Mesendoderm (in vitro differentiated cells): ENCODE results near the gene FAM83E.

ENCODE experiments used
- DNase-seq: peaks from one replicate; pipeline ENCODE4 v3.0.0; 2013
- H2AK5ac ChIP-seq: 2 replicates; pipeline ENCODE4 v1.6.1; 2013; ENCODE audit warnings: low read length, inconsistent platforms
- H2BK120ac ChIP-seq: 2 replicates; pipeline ENCODE4 v1.6.1; 2013; ENCODE audit warnings: low read depth, mild to moderate bottlenecking, low read length, moderate library complexity, mixed read lengths
- H2BK15ac ChIP-seq: replicated peaks from 2 replicates; pipeline ENCODE4 v1.6.1; 2013; ENCODE audit warnings: low read depth, mild to moderate bottlenecking, moderate library complexity
- H2BK5ac ChIP-seq: 2 replicates; pipeline ENCODE4 v1.6.1; 2013; ENCODE audit warnings: low read length, inconsistent platforms
- H3K18ac ChIP-seq: 2 replicates; pipeline ENCODE4 v1.6.1; 2013; ENCODE audit warnings: mild to moderate bottlenecking, low read length, mixed read lengths
- H3K23ac ChIP-seq: one replicate; pipeline ENCODE4 v1.6.1; 2013; ENCODE audit warnings: low read length
- H3K27ac ChIP-seq: 2 replicates; pipeline ENCODE4 v1.5.1; 2013; ENCODE audit warnings: low read depth, mild to moderate bottlenecking, inconsistent platforms, low read length, moderate library complexity
- H3K27me3 ChIP-seq: 2 replicates; pipeline ENCODE4 v1.6.1; 2013; ENCODE audit warnings: low read length, control low read depth, mild to moderate bottlenecking, inconsistent platforms; ENCODE audit not compliant: insufficient read depth, poor library complexity
- H3K36me3 ChIP-seq: 2 replicates; pipeline ENCODE4 v1.6.1; 2013; ENCODE audit warnings: low read length, inconsistent platforms; ENCODE audit not compliant: control insufficient read depth, insufficient read depth
- H3K4ac ChIP-seq: one replicate; pipeline ENCODE4 v1.6.1; 2013; ENCODE audit warnings: low read depth, mild to moderate bottlenecking, low read length, moderate library complexity
- H3K4me1 ChIP-seq: 2 replicates; pipeline ENCODE4 v1.6.1; 2013; ENCODE audit warnings: low read depth, low read length, inconsistent platforms; ENCODE audit not compliant: control insufficient read depth
- H3K4me2 ChIP-seq: 2 replicates; pipeline ENCODE4 v1.6.1; 2013; ENCODE audit warnings: low read length
- H3K4me3 ChIP-seq: 2 replicates; pipeline ENCODE4 v1.5.1; 2013; ENCODE audit warnings: mild to moderate bottlenecking, low read length
- H3K56ac ChIP-seq: one replicate; pipeline ENCODE4 v1.6.1; 2013; ENCODE audit warnings: low read length
- H3K79me1 ChIP-seq: 2 replicates; pipeline ENCODE4 v1.6.1; 2013; ENCODE audit warnings: low read length, inconsistent platforms
- H3K79me2 ChIP-seq: 2 replicates; pipeline ENCODE4 v1.6.1; 2013; ENCODE audit warnings: mild to moderate bottlenecking, low read length; ENCODE audit not compliant: control insufficient read depth, insufficient read depth
- H3K9ac ChIP-seq: 2 replicates; pipeline ENCODE4 v1.6.1; 2013; ENCODE audit warnings: low read length, inconsistent platforms
- H4K5ac ChIP-seq: one replicate; pipeline ENCODE4 v1.6.1; 2013; ENCODE audit warnings: low read length
- H4K8ac ChIP-seq: one replicate; pipeline ENCODE4 v1.6.1; 2013; ENCODE audit warnings: low read depth, mild to moderate bottlenecking, control low read depth, low read length, moderate library complexity
- WGBS: extraction: QIAGEN DNeasy Blood & Tissue Kit; methylation state at CpG from one replicate; pipeline ENCODE4 v1.1.7; 2013; ENCODE audit warnings: low lambda C conversion rate, missing lambda C conversion rate; ENCODE audit not compliant: insufficient coverage; ENCODE audit errors: extremely low coverage; 5-methylcytosine and 5-hydroxymethylcytosine counted together

Gene FAM83E

DNA sequence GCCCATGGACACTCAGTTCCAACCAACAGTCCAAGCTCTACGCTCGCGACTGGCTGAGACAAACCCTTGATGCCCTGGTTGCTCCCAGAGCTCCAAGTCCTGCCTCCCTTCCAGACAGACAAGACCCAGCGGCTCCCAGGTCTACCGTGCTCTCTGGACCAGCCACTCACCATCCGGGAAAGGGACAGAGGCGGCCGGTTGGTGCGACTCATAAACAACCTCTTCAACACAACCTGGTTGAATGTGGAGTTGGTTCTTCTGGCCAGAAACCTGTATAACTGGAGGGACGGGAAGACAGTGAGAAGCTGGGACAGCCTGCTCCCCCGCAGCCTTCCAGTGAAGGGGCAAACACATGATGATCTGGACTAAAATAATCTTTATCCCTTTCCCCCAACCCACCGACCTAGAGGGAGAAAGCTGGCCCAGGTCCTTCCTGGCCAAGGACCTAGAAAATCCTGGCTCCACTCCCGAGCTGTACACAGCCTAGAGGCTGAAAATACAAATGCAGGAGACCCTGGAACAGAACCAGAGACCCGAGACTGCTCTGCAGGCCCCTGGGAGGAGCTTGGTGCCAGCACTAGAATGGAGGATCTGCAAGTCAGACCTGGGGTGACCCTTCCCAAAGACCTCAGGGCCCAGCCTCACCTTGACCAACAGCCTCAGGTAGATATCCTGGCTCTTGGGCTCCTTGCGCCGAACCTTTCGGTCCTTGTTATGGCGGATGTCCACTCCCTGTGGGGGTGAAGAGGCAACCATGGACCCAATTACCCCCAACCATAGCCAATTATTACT lies 2.5 kb upstream of the FAM83E start:
- DNase-seq: no peak
- H3K27ac ChIP-seq: no peak overlapping the region
- no peak overlapping the region for H3K4ac ChIP-seq
- peak overlapping the region; percentile 67 for H3K4me2 ChIP-seq
- H2BK120ac ChIP-seq: no peak overlapping the region
- H4K8ac ChIP-seq: no peak overlapping the region
- H3K36me3 ChIP-seq: peaks cover 26% of the 10 kb centered on the region
- peaks cover 33% of the 10 kb centered on the region for H3K79me2 ChIP-seq
- H3K79me1 ChIP-seq: peaks cover 11% of the 10 kb centered on the region
- H2BK15ac ChIP-seq: no peak overlapping the region
- WGBS: no CpG with 5 or more reads among the region's 18 CpGs
- H3K18ac ChIP-seq: no peak overlapping the region
- H3K23ac ChIP-seq: no peak overlapping the region
- H3K4me1 ChIP-seq: peaks cover 11% of the 10 kb centered on the region
- no peaks in the 10 kb centered on the region for H3K27me3 ChIP-seq
- peak overlapping the region; percentile 92 for H3K9ac ChIP-seq
- no peak overlapping the region for H4K5ac ChIP-seq
- H3K4me3 ChIP-seq: peak overlapping the region; percentile 99
- H2BK5ac ChIP-seq: no peak overlapping the region
- peak overlapping the region; percentile 95 for H3K56ac ChIP-seq
- no peak overlapping the region for H2AK5ac ChIP-seq

DNA sequence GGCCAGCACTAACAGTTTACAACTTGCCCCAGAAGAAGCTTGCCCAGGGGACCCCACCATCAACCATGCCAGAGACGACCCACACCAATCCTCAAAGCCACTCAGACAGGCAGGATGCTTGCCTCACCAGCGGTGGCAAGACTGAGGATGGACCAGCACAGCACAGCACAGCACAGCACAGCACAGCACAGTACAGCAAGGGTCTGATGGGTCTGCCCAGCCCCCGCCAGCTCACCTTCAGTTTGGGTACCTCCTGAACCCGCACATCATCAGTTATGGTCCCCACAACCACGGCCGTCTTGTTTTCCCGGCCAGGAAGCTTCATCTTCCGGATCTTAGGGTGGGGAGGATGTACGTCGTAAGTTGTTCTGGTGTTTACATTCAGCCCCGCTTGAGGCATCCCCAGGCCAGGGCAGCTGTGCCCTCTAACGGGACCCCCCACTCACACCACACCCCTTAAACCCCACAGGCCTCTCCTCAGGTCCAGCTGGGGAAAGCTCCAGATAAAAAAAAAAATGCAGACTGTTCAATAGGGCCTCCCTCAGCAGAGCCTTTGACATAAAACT lies 1.7 kb upstream of the FAM83E start:
- Histone ChIP-seq H4K8ac (no peak overlapping the region), H3K4ac (no peak overlapping the region), H3K18ac (no peak overlapping the region), H3K23ac (no peak overlapping the region), H2BK120ac (no peak overlapping the region), H3K27ac (no peak overlapping the region), H4K5ac (no peak overlapping the region), H3K27me3 (no peaks in the 10 kb centered on the region), H2BK5ac (no peak overlapping the region), H3K9ac (peak overlapping the region; percentile 92), H2AK5ac (no peak overlapping the region), H2BK15ac (no peak overlapping the region), H3K4me2 (no peak overlapping the region), H3K56ac (peak overlapping the region; percentile 95), H3K36me3 (peaks cover 26% of the 10 kb centered on the region), H3K4me3 (no peak overlapping the region), H3K79me2 (peaks cover 33% of the 10 kb centered on the region), H3K79me1 (peaks cover 11% of the 10 kb centered on the region), H3K4me1 (peaks cover 11% of the 10 kb centered on the region)
- no peak for DNase-seq
- no CpG with 5 or more reads among the region's 12 CpGs for WGBS

DNA sequence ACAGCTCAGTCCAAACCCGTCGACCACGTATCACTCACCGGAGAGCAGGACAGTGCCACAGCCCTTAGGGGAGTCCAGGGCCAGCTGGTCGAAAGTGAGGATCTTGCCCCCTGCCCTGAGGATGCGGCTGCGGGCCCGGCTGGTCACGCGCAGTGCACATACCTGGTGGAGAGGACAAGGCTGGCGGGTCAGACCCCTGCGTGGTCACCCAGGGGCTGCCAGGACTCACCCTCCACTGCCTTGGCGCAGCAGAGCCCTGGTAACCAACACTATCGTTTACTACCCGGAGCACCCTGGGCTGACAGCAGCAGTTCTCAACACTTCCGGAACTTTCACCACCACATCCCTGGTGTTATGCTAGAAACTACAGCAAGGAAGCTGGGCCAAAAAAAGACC lies 1.2 kb upstream of the FAM83E start:
- no peak overlapping the region for H3K23ac ChIP-seq
- peaks cover 11% of the 10 kb centered on the region for H3K4me1 ChIP-seq
- H4K8ac ChIP-seq: no peak overlapping the region
- no peaks in the 10 kb centered on the region for H3K27me3 ChIP-seq
- peak overlapping the region; percentile 92 for H3K9ac ChIP-seq
- H4K5ac ChIP-seq: no peak overlapping the region
- H3K4me3 ChIP-seq: no peak overlapping the region
- no peak overlapping the region for H3K4me2 ChIP-seq
- H2AK5ac ChIP-seq: no peak overlapping the region
- H2BK5ac ChIP-seq: no peak overlapping the region
- no peak for DNase-seq
- peaks cover 33% of the 10 kb centered on the region for H3K79me2 ChIP-seq
- H3K56ac ChIP-seq: peak overlapping the region; percentile 49
- no peak overlapping the region for H3K18ac ChIP-seq
- H3K36me3 ChIP-seq: peaks cover 26% of the 10 kb centered on the region
- no peak overlapping the region for H3K4ac ChIP-seq
- WGBS: no CpG with 5 or more reads among the region's 16 CpGs
- no peak overlapping the region for H2BK15ac ChIP-seq
- no peak overlapping the region for H3K27ac ChIP-seq
- peaks cover 11% of the 10 kb centered on the region for H3K79me1 ChIP-seq
- H2BK120ac ChIP-seq: no peak overlapping the region

DNA sequence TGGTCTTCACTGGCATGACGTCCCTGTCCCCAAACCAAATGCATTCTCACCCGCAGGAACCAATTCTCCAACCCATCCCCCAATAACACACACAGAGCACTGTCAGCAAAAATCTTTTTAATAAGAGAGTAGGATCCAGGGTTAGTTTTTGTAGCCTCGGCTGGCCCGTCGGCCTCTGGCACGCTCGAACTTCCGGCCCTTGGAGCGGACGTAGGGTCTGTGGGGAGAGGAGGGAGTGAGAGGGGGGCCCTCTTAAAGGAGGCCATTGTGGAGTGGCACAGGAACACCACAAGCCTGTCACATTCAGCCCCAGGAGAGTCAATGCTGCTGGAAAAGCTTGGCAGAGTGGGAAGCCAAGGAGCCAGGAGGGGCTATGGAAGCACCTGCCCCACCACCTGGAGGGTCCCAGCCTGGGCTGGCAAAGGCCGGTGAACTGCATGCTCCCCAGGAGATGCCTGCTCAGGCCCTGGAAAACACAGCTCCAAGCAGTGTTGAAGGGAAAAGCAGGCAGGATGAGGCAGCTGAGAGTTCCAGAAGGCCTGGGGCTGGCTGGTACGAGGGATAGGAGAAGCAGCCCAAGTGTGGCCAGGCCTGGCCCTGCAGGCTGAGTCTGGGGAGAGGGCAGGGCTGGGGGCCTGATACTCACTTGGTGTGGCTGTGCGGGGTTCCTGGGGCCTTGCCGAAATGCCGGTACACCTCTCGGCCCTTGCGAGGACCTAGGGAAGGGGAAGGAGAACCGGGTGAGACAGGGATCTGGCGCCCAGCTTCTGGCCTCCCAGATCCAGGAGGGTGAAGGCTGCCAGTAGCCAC lies 560 bp upstream of the FAM83E start:
- H3K18ac ChIP-seq: no peak overlapping the region
- H3K79me1 ChIP-seq: peaks cover 11% of the 10 kb centered on the region
- WGBS: no CpG with 5 or more reads among the region's 19 CpGs
- no peak overlapping the region for H2AK5ac ChIP-seq
- H4K8ac ChIP-seq: no peak overlapping the region
- peak overlapping the region; percentile 65 for H3K56ac ChIP-seq
- no peak overlapping the region for H3K4me3 ChIP-seq
- peak overlapping the region; percentile 71 for H3K27ac ChIP-seq
- no peak overlapping the region for H2BK120ac ChIP-seq
- H3K4me2 ChIP-seq: no peak overlapping the region
- peak overlapping the region; percentile 40 for H3K9ac ChIP-seq
- no peaks in the 10 kb centered on the region for H3K27me3 ChIP-seq
- H3K36me3 ChIP-seq: peaks cover 26% of the 10 kb centered on the region
- no peak overlapping the region for H3K4ac ChIP-seq
- H3K4me1 ChIP-seq: peaks cover 11% of the 10 kb centered on the region
- H3K23ac ChIP-seq: no peak overlapping the region
- H2BK5ac ChIP-seq: no peak overlapping the region
- DNase-seq: no peak
- H4K5ac ChIP-seq: no peak overlapping the region
- peaks cover 33% of the 10 kb centered on the region for H3K79me2 ChIP-seq
- H2BK15ac ChIP-seq: no peak overlapping the region

DNA sequence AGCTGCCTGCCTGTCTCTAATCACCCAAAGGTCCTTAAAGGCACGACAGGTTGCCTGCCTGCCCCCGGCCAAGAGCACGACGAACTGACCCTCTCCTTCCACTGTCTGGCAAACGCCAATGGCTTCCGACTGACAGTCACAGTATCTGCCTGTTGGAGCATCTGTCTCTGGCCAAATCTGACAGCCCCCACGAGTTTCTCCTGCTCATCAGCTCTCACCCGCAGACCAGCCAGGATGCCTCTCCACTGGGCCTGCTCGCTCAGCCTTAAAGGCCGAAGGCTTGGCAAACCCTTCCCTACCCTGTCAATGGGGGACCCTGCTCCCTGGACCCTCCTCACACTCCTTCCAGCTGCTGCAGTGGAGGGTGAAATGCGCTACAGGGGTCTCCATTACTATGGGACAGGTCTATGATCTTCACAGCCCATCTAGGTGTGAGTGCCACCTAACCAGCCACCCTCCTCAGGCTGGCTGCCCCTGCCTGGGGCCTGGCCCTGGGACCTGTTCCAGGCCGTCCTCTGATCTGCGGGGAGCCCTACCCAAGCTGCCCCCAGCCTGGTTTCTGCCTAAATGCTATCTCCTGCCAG lies 932 bp downstream of the FAM83E start:
- Histone ChIP-seq H4K5ac (no peak overlapping the region), H3K4ac (no peak overlapping the region), H3K56ac (peak overlapping the region; percentile 30), H2BK120ac (no peak overlapping the region), H3K18ac (no peak overlapping the region), H3K79me2 (peaks cover 33% of the 10 kb centered on the region), H2BK15ac (no peak overlapping the region), H3K9ac (peak overlapping the region; percentile 51), H3K4me3 (no peak overlapping the region), H2BK5ac (no peak overlapping the region), H3K4me1 (peaks cover 8% of the 10 kb centered on the region), H4K8ac (no peak overlapping the region), H3K4me2 (no peak overlapping the region), H3K27me3 (no peaks in the 10 kb centered on the region), H3K79me1 (peaks cover 11% of the 10 kb centered on the region), H3K23ac (no peak overlapping the region), H3K27ac (peak overlapping the region; percentile 71), H3K36me3 (peaks cover 26% of the 10 kb centered on the region), H2AK5ac (no peak overlapping the region)
- no CpG with 5 or more reads among the region's 13 CpGs for WGBS
- DNase-seq: no peak
